ENCODE measurements around the gene TMX3. TPM values are rescaled to one million over a fixed set of nuclear protein-coding genes. Genes with fewer than 3 reads are reported as not detected.

TMX3 gene
- total RNA-seq, 3 donors from 2014 or later: 28.0 to 32.4 (median 31.0) TPM

DNA sequence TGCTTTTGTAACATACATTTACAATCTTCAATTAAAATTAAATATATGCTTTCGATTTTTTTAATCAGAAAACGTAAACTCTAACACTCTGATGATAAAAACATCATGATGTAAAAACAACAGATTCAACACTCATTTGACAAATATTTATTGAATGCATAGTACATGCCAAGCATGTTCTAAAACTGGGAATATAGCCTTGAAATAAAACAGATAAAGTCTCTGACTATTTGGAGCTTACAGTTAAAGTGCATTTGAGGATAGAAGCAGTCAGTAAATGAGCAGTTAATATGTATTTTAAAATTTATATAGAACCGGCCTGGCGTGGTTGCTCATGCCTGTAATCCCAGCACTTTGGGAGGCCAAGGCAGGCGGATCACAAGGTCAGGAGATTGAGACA is 47.8 kb downstream of the TMX3 start:
- Histone ChIP-seq H3K9me3 (no peaks in the 10 kb centered on the region), H3K36me3 (ENCODE audit: low read depth) (no peaks in the 10 kb centered on the region), H3K4me1 (ENCODE audit: low read depth) (no peaks in the 10 kb centered on the region), H3K4me3 (no peak overlapping the region)
- TF ChIP-seq, protein P1, sequence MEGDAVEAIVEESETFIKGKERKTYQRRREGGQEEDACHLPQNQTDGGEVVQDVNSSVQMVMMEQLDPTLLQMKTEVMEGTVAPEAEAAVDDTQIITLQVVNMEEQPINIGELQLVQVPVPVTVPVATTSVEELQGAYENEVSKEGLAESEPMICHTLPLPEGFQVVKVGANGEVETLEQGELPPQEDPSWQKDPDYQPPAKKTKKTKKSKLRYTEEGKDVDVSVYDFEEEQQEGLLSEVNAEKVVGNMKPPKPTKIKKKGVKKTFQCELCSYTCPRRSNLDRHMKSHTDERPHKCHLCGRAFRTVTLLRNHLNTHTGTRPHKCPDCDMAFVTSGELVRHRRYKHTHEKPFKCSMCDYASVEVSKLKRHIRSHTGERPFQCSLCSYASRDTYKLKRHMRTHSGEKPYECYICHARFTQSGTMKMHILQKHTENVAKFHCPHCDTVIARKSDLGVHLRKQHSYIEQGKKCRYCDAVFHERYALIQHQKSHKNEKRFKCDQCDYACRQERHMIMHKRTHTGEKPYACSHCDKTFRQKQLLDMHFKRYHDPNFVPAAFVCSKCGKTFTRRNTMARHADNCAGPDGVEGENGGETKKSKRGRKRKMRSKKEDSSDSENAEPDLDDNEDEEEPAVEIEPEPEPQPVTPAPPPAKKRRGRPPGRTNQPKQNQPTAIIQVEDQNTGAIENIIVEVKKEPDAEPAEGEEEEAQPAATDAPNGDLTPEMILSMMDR (IDR thresholded peaks at IDR 0.05): no peak
- intact Hi-C loops (cut with DNase I, micrococcal nuclease): loop anchor here in 1 of 2 donors (10.0 kb wide), 1 partner anchor 1452 kb away; no protein-coding TSS in a partner anchor
- ATAC-seq (no peak), DNase-seq (no peak)

DNA sequence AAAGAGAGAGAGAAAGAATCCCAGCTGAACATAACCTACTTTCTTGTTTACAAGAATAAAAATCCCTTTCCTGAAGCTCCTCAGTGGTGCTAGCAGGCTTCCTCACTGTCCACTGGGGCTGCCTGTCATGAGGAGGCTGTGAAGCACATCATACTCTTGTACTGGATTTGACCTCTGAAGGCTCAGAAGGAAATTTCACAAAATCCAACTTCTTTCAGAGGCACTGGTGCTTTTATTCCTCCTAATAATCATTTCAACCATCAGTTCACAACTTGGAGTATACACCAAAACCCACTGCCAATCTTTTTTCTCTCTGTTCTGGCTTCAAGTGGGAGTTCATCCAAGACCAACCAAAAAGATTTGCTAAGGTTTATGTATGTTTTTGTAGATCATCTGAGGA is 48.5 kb downstream of the TMX3 start:
- H3K4me1 ChIP-seq (ENCODE audit: low read depth): no peaks in the 10 kb centered on the region
- intact Hi-C loops (cut with DNase I, micrococcal nuclease): loop anchor here in 1 of 2 donors (10.0 kb wide), 1 partner anchor 1452 kb away; no protein-coding TSS in a partner anchor
- no peaks in the 10 kb centered on the region for H3K9me3 ChIP-seq
- no peaks in the 10 kb centered on the region for H3K36me3 ChIP-seq (ENCODE audit: low read depth)
- DNase-seq: no peak
- no peak for ATAC-seq
- TF ChIP-seq, protein P1 (IDR thresholded peaks at IDR 0.05): no peak
- no peak overlapping the region for H3K4me3 ChIP-seq

DNA sequence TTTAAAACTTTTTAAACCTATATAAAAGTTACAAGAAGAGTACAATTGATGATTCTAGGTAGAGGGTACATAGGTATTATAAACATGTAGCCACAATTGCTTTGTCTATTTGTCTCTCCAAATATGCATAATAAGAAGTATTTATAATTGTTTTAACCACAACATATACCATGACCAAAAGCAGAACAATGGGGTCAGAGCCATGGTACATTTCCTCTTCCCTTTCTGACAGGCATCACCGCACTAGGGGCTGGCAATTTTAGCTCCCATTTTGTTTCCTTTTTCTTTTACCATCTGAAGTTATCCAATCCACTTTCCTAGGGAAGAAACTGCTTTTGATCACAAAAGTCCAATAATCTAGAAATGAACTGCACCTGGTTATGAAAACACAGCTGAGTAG is 49.3 kb downstream of the TMX3 start:
- DNase-seq (no peak), ATAC-seq (no peak)
- Histone ChIP-seq H3K4me3 (no peak overlapping the region), H3K4me1 (ENCODE audit: low read depth) (no peaks in the 10 kb centered on the region), H3K36me3 (ENCODE audit: low read depth) (no peaks in the 10 kb centered on the region), H3K9me3 (no peaks in the 10 kb centered on the region)
- intact Hi-C loops (cut with DNase I, micrococcal nuclease): loop anchor here in 1 of 2 donors (10.0 kb wide), 1 partner anchor 1451 kb away; no protein-coding TSS in a partner anchor
- TF ChIP-seq, protein P1 (IDR thresholded peaks at IDR 0.05): no peak

DNA sequence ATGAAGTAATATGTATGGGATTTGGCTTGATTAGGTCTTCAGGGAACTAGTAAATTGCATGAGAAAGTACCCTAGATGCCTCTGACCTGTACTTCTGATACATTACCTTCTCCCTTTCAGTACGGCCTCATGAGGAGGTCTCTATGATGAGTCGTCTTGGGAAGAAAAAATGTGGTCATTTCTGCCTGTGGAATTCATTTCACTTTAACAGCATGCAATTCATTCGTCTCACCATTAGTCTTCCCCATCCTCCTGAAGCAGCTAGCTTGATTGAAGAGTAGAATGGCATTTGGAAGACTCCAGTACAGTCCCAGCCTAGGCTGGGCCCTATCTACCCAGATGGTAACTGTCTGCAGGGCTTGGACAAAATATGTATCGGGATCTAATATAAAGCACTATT is 52.2 kb downstream of the TMX3 start:
- Histone ChIP-seq H3K36me3 (ENCODE audit: low read depth) (no peaks in the 10 kb centered on the region), H3K4me1 (ENCODE audit: low read depth) (no peaks in the 10 kb centered on the region), H3K9me3 (no peaks in the 10 kb centered on the region), H3K4me3 (no peak overlapping the region)
- intact Hi-C loops (cut with DNase I, micrococcal nuclease): loop anchor here (5.0 to 10.0 kb wide), 2 partner anchors 1445 to 1448 kb away; no protein-coding TSS in a partner anchor
- no peak for ATAC-seq
- DNase-seq: no peak
- TF ChIP-seq, protein P1 (IDR thresholded peaks at IDR 0.05): no peak

DNA sequence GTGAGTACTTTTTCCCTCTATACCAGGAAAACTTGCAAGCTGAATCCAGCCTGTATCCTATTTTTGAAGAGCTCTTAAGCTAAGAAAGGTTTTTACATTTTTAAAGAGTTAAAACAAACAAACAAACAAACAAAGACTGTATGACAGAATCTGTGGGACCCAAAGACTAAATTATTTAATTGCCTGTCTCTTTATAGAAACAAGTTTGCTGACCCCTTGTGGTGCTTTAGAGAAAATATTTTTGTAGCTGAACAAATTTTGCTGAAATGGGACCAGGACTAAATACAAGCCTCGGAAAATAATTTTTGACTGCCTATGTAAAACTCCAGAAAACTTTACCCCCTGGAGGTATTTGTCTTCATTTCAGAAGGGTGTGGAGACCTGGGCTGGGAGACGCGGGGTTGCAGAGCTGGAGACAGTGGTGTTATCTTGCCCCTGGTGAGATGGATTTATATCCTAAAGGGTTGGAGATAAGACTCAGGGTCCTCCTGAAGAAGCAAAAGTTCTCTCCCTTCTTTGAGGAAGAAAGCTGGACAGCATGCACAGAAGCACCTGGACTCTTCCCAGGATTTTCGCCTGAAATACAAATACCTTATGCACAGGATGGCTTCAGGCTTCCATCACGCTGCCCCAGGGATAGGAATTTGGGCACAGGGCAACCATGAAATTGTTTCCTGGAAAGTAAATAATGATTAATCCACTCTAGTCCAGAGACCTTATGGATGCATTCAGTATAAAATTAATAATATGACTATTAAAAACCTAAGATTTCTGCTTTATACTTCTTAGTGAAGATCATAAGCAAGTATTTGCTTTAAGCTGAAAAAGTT is 54.3 kb downstream of the TMX3 start:
- intact Hi-C loops (cut with DNase I, micrococcal nuclease): loop anchor here (5.0 to 10.0 kb wide), 2 partner anchors 1443 to 1446 kb away; no protein-coding TSS in a partner anchor
- ATAC-seq: no peak

More for the DNA sequence above, 54.3 kb downstream of the TMX3 start:
- Histone ChIP-seq H3K9me3 (no peaks in the 10 kb centered on the region), H3K36me3 (ENCODE audit: low read depth) (no peaks in the 10 kb centered on the region), H3K4me1 (ENCODE audit: low read depth) (no peaks in the 10 kb centered on the region), H3K4me3 (no peak overlapping the region)
- TF ChIP-seq, protein P1 (IDR thresholded peaks at IDR 0.05): peak; percentile 7
- DNase-seq: no peak

Data from mucosa of descending colon (tissue), 3 donors.